NCI-H1105 (cell line): ENCODE measurements around the gene GSE1.
"Not testable (repeated sequence)": the region's sequence is repeated elsewhere in the genome, so short reads cannot be mapped to it uniquely, and the experiment has no call there.

Experiments used
- DNase-seq: peaks from one replicate; lab custom pipeline; 2025; lab: John Stamatoyannopoulos, UW

The GSE1 gene

DNA sequence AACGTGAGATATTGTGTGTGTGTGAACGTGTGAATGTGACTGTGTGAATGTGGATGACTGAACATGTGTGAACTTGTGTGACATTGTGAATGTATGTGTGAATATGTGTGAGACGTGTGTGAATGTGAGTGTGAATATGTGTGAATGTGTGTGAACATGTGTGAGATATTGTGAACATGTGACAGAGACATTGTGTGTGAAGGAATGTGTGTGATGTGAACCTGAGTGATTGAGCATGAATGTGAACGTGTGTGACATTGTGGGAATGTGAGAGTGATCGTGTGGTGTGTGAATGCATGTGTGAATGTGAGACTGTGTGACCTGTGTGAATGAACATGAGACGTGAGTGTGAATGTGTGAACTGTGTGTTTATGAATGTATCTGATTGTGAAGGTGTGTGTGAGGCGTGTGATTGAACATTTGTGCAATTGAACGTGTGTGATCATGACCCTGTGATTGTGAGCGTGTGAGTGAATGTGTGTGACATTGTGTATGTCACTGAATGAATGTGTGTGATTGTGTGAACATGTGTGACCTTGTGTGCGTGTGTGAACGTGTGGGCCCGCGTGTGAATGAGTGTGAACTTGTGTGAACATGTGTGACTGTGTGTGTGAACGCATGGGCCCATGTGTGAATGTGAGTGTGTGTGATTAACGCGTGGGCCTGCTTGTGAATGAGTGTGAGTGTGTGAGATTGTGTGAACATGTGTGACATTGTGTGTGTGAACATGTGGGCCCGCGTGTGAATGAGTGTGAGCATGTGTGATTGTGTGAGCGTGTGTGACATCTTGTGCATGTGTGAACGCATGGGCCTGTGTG is 23.2 kb upstream of the GSE1 start:
- DNase-seq: no peak

DNA sequence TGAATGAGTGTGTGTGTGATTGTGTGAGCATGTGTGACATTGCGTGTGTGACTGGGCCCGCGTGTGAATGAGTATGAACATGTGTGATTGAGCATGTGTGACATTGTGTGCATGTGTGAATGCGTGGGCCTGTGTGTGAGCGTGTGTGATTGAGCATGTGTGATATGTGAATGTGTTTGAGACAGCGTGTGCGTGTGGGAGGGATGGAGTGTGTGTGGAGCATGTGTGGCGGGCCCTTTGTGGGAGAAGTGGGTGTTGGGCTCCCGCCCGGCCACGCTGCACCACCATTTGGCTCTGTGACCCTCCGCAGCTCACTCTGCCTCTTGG is 22.7 kb upstream of the GSE1 start:
- DNase-seq: no peak

DNA sequence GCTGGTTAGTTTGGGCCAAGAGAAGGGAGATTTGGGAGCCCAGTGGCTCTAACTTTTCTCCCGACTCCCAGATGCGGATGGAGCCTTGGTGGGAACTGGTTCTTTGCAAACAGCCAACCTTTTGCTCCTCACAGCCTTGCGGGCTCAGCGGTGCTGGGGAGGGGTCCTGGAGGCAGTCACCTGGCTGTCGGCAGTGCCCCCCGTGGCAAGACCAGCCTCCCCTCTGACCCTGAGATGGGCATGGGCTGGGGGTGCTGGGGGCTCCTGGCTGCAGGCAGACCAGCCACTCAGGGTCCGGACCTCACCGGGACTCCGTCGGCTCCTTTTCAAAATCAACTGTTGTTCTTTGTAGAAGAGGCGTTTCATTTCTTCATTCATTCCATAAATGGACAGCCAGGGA is 21.7 kb upstream of the GSE1 start:
- DNase-seq: no peak

DNA sequence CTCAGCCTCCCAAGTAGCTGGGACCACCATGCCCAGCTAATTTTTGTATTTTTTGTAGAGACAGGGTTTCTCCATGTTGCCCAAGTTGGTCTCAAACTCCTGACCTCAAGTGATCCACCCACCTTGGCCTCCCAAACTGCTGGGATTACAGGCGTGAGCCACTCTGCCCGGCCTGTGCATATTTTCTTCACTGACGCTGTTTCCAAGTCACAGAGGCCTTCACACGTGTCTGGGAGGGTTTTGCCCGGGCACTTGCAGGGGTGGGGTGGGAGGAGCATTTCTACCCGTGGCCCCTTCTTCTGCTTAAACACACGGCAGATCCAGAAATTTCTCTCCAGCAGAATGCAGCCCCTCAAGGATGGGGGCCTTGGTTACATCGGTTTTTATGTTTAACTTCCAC is 20.8 kb upstream of the GSE1 start:
- DNase-seq: not testable (repeated sequence)

DNA sequence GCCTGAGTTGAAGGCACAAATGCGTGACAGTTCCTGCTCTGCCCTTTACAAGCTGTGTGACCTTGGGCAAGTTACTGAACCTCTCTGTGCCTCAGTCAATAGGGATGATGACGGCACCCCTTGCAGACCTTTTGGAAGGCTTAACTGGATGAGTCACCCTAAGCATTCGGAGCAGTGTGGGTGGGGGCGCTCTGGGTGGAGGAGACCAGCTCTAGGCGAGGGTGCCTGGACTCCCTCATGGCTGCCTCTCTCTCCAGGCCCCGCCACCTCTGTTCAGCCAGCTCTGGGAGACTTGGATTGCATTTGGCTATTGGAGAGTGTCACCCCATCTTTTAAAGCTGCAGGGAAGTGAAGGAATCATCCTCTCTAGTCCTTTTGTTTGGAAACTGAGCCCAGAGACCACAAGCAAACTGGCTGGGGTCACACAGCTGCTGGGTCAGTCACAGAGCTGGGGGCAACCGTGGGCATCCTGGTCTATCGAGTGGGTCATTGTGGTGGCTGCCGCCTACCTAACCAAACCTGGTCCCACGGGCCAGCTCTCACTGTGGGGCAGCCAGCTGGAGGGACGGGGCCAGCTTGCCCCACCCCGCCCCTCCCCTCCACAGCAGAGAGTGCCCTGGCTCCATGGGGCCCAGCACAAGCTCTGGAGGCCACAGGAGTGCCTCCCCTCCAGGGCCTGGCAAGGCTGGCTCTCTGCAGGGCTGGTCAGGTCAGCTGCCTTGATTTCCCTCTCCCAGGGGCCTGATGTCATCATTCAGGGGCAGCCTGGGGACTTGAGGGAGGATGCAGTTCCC is 20.2 kb upstream of the GSE1 start:
- DNase-seq: no peak

DNA sequence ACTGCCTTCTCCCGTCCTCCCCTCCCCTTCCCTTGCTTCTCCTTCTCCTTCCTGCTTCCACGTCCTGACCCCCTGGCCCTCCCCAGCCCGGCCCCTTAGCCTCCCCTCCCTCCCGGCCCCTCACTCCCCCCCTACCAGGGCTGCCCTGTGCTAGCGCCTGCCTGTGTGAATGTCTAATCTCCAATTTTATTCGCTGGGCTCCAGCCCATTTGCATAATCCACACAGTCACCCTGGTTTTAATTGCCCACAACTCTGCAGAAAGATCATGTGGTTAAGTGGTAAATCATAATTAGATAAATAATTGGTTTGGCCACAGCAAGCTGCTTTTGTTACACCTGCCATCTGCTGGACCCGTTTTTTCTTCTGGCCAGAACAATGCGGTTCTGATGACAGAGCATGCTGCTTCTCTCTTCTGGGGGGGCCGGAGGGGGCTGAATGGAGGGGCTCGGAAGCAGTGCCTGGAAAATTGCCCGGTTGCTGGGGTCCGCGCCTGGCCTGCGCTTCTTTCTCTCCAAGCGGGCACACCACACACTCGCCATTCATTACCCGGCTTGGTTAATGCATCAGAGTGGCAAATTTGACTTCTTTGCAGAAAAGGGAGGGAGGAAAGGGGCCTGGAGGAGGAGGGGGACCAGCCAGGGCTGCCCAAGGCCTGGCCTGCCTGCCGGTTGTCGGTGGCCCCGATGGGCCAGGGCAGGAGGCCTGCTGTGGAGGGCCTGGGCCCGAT is 19.5 kb upstream of the GSE1 start:
- DNase-seq: peak; percentile 80

DNA sequence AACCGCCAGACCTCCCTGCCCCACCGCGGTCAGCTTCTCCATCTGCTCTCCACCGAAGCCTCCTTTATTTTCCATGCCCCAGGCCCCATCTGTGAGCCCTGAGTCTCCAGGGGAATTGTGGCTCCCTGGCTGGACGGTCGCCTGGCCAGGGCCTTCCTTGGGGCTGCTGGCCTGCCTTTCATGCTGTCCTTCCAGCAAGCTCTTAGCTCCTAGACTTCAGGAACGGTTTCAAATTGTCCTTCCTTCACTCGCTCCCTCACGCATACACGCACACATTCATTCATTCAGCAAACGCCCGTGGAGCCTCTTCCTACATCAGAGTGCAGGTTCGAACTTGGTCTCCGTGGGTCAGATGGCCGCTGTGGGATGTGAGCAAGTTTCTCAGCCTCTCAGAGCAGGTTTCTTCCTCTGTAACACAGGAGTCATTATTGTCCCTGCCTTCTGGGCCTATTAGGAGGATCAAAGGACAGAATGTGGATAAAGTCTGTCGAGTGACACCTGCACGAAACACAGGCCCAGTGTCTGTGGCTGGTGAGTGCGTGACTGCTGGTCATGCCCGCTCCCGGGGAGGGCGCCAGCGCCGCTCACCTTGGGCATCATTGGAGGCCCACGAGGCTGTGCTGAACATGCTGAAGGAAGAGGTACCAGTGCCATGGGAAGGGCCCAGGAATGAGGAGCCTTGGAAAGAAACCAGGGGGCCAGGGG is 18.7 kb upstream of the GSE1 start:
- no peak for DNase-seq

DNA sequence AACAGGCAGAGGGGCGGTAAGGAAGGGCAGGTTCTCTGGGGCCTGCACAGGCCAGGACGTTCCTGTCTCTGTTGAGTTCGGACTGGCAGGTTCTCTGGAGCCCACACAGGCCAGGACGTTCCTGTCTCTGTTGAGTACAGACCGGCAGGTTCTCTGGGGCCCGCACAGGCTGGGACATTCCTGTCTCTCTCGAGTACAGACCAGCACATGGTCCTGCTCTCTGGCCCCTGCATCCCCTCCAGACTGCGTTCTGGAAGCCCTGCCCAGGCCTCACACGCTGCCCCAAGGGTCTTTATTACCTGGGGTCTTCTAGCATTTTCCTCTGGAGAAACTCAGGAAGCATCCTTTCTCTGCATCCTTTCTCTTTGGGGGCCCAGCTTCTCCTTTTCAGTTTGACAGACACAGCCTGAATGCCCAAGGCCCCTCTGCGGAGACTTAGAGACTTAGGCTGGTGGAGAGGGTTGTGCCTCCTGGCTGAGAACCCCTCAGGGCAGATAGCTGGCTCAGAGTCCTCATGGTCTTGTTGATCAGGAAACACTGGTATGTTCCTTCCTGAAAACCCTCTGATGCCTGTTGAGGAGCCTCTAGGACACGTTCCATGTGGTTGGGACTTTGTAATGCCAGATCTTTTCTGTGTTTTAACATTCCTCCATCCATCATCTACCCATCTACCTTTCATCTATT is 18.0 kb upstream of the GSE1 start:
- no peak for DNase-seq

DNA sequence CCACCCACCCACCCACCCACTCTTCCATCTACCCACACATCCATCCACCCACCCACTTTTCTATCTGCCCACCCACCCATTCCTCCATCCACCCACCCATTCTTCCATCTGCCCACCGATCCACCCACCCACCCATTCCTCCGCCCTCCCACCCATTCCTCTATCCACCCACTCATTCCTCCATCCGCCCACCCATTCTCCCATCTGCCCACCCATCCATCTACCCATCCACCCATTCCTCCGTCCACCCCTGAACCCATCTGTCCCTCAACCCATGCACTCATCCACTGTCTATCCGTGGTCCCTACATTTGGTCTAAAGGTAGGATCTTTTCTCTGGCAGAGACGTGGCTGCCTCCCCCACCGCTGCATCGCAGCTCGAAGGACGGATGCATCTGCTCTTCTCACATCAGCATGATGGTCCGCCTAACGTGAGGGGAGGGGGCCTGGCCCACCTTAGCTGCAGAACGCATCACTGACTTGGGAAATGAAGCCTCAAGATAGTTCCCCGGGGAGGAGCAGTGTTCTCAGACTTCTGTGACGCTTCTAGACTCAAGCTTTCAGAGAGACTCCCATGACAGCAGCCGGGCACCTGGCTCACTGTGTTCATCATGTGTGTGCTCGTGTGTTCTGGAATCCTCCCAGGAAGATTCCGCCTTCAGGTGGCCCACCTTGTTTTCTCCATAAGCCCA is 17.2 kb upstream of the GSE1 start:
- no peak for DNase-seq

DNA sequence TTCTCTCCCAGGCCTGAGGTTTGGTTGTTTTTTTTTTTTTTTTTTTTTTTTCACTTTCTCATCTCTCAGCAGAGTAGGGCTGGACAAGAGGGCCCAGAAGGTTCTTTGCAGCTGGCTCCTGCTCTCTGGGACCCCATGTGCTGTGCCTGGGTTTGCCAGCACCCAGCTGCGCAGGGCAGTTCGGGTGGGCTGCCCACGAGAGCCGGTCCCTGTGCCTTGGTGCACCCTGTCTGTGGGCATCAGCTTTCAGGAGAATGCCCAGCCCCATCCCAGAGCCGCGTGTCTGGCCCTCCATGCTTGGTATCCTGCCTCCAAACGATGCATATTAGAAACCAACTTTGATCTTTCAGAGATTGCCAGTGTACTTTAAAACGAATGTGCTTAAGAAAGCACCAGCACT is 15.0 kb upstream of the GSE1 start:
- no peak for DNase-seq

DNA sequence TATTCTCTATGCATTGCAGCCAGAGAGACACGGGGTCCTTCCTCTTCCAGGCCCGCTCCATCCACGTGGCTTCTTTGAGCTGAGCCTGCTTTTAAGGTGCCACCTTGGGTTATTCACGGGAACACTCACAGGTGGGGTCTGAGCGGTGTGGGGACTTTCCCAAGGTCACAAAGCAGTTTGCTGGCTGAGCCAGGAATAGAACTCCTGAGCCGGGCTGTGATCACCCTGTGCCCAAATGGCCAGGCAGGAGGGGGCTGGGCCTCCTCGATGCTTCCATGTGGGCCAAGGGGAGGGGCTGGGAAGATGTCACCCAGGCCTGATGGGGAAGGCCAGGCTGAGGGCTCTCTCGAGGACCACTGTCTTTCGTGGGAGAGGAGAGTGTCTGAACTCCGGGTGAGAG is 13.0 kb upstream of the GSE1 start:
- no peak for DNase-seq

DNA sequence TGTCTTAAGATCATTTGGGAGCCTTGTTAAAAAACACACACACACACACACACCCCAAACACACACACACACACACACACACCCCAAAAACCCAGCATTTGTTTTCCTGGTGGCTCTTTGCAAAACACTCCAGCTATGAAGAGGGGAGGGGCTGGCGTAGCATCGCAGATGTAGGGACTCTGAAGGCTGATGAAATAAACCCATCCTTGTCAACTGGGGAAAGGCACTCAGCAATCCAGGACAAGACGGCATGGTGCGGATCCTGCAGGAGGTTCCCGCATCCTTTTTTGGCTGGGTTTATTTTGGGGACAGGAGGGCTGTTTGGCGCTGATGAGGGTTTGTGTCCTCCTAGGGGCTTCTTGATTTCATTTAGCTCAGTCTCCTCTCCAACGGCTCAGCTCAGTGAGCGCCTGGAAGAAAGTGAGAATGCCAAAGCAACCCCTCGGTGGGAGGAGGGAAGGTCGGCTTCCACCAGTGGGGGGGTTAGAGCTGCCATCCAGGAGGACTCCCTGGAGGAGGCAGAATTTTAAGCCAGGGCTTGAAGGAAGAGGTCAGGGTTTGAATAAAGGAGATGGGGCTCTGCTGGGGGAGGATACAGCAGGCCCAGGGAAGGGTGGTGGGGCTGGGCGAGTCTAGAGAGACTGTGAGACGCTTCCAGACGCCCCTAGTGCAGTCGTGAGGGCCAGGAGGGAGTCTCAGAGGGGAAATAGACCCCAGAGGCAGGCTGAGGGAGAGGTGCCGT is 12.4 kb upstream of the GSE1 start:
- DNase-seq: no peak

DNA sequence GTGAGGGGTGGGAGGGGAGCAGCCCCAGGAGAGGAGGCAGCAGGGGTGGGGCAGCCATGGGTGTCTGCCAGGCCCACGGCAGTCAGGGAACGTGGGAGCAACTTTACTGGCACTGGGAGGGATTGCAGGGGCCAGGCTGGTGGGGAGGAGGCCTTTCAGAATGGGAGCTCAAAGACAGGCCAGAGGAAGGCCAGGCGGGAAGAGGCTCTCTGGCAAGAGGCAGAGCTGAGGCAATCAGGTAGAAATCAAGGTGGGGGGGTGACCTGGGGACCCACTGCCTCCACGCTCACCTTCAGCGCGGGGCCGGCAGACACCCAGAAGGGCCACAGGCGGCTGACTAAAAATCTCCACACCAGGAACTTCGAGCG is 11.9 kb upstream of the GSE1 start:
- no peak for DNase-seq

DNA sequence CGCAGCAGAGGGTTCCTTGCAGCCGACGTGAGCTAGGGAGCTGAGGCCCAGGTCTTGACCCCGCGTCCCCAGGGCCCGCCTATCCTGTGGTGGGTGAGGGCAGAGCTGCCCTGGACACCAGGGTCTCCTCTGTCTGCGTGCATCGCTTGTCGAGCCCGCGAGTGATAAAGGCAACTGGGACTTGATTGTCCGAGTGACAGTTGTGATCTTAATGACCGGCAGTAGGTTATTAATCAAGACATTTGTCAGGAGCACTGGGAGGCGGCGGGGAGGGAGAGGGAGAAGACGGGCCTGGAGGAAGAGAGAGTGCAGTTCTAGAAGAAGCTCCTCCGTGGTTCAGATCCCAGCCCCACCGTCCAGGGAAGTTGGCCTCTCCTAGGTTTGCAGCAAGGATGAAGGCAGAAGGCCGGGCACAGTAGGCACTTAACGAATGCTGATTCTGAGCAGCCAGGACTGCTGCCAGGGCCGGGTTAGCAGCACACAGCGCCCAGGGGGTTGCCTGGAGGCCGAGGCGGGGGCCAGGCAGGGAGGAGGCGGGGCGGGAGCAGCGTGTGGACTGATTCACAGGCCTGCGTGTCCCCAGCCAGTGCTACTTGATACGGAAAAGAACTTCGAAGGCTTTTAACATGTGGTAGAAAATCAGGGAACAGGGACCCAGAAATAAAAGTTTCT is 11.3 kb upstream of the GSE1 start:
- no peak for DNase-seq

DNA sequence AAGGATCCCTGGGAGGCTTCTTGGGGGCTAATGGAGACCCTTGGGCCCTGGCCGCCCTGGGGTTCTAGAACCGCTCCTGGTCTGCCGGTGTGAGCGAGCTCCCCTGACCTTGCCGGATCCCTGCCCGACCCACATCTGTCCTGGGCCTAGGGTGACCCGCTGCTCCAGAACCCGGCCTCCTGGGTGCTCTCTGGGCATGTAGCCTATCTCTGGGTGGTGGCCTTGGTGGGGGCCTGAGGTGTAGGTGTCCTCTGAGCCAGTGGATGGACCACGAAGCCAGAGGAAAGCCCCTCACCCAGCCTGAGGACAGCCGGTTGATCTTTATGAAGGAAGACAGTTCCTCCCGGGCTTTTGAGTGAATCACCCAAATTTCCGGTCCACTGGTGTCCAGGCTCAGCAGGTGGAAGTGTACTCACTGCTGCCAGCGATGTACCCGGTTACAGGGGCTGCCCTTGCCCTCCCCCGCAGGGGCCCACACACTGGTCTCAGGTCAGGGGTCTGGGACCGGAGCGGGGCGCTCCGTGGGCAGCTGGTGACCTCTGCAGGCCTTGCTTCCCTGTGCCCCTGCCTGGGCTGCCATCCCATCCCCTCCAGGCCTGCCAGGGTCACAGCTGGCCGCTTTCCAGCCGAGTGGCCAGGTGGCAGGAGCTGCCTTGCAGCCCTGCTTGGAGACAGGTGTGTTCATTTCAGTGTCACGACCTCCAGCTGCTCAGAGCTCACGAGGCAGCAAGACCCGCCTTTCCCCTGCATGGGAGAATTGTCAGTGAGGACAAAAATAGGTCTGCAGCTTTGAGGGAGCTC is 10.5 kb upstream of the GSE1 start:
- DNase-seq: peak; percentile 58

DNA sequence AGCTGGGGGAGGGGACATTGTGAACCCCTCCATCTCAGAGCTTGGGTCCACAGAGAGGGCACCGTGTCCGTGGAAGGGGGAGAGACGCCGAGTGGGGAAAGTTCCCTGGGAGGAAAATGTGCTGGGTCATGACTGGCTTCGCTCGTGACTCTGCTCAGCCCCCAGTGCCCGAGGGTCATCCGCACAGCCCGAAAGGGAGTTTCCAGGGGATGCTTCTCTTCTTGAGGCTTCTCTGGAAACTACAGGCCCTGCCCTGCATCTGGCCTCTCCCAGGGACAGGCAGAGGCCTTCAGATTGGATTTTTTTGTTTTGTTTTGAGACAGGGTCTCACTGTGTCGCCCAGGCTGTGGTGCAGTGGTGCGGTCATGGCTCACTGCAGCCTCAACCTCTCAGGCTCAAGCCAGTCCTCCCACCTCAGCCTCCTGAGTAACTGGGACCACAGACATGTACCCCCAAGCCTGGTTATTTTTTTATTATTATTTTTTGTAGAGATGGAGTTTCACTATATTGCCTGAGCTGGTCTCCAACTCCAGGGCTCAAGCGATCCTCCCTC is 9.8 kb upstream of the GSE1 start:
- no peak for DNase-seq

DNA sequence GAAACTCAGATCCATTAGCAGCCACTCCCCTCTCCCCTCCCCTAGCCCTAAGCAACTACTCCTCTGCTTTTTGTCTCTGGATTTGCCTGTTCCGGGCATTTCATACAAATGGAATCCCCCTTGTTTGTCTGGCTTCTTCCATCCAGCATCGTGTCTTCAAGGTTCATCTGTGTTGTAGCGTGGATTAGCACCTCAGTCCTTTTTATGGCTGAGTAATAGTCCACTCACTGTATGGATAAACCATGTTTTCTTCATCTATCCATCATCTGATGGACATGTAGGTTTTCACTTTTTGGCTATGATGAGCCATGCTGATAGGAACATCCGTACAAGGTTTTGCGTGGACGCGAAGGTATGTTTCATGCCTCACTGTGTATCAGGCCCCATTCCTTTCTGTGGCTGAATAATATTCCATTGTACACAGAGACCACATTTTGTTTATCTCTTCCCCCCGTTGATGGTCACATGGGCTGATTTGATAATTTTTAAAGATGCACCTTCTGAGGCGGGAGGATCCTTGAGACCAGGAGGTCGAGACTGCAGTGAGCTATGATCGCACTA is 8.9 kb upstream of the GSE1 start:
- no peak for DNase-seq
